NCI-H2196 (cell line): ENCODE data around the gene CALHM2.
"Not testable (repeated sequence)": the region's sequence is repeated elsewhere in the genome, so short reads cannot be mapped to it uniquely, and the experiment has no call there.

Experiments used
- DNase-seq: peaks from one replicate; lab custom pipeline; 2025; ENCODE audit not compliant: unreplicated experiment; lab: John Stamatoyannopoulos, UW

CALHM2 gene

GRCh38 chr10:103451831-103452505 lies at the start of gene CALHM2:
Gene CALHM2, minus strand, starts transcription at chr10:103452370. Its CDS starts 2,429 bp downstream, at chr10:103449941.
- DNase-seq = no peak

GRCh38 chr10:103501186-103501585 lies 49.0 kb upstream of the CALHM2 start:
- DNase-seq = no peak

GRCh38 chr10:103500481-103500880 lies 48.3 kb upstream of the CALHM2 start:
- DNase-seq = no peak

DNA sequence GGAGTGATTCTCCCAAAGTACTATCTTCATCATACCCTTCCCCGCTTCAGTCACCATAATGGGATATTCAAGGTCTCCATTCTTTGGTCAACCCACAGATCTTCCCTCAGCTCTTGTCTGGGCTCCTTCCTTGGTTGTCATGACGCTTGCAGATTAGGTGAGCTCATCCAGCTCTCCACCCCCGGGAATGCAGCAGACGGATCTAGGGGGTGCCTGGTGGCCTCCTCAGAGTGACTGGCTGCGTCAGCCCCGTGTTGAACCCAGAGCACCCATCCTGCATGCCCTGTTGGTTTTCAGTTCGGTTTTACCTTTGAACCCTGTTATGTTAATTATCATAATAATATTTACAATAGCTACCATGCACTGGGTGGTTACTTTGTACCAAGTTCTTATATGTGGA lies 47.7 kb upstream of the CALHM2 start:
- DNase-seq = no peak

GRCh38 chr10:103498936-103499638 lies 46.9 kb upstream of the CALHM2 start:
- DNase-seq = no peak

- DNase-seq = no peak
These were observed 45.2 kb upstream of the CALHM2 start for GRCh38 chr10:103497161-103497915.

DNA sequence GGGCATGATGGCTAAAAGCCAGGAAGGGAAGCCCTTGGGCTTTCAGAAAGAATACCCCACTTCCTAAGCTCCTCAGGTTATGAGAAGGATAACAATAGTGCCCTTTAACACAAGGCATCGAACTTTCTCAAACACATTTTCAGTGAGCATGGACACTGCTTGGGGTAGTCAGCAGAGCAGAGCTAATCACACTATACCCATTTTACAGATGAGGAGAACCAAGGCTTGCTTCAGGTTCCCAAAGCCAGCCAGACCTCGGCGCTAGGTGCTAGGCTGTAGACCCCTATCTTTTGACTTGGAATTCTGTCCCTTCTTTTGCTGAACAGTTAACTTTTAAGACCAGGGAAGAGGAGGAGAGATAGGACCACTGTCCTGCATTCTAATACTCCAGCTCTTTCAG lies 43.2 kb upstream of the CALHM2 start:
- no peak for DNase-seq

DNA sequence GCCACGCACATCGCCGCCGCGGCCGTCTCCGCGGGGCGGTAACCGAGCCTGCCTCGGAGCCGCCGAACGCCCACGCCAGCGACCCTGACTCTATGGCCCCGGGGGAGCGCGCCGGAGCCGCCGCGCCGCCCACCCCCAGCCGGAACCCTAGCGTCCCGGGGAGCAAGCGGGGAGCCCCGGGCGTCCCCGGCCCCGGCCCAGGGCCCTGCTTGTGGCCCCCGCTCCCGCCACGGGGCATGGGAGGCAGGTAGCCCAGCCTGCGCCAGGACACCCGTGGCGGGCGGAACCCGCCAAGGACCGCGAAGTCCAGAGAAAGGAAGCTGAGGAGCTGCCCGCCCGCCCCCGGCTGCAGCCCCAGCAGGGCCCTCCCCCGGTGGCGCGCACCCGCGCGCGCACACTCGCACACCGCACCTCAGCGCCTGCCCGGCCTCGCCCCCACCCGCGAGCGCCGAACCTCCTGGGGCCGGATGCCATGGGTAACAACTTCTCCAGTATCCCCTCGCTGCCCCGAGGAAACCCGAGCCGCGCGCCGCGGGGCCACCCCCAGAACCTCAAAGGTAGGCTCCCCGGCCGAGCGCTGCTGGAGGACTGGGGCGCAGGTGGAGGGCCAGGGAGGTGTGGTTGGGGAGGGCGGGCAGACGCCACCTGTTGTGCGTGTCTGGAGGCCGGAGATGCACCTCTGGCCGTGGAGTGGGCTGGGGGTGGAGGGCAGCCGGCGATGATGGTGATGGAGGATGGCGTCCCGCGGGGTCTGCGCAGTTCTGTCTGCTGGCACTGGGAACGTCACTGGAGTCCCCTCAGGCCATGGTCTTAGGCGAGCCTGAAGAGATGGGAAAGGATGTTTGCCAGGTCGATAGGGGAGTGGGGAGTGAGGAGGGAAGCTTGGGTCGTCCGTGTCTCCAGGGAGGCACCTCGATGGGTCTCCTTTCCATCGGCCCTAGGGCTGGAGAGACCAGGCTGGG lies 42.0 kb upstream of the CALHM2 start:
- peak; percentile 5 for DNase-seq

GRCh38 chr10:103493362-103493915 lies 41.3 kb upstream of the CALHM2 start, which contains the start of gene NEURL1:
Gene NEURL1, plus strand, starts transcription at chr10:103493705. Its CDS starts 683 bp downstream, at chr10:103494388.
- DNase-seq = peak; percentile 14

DNA sequence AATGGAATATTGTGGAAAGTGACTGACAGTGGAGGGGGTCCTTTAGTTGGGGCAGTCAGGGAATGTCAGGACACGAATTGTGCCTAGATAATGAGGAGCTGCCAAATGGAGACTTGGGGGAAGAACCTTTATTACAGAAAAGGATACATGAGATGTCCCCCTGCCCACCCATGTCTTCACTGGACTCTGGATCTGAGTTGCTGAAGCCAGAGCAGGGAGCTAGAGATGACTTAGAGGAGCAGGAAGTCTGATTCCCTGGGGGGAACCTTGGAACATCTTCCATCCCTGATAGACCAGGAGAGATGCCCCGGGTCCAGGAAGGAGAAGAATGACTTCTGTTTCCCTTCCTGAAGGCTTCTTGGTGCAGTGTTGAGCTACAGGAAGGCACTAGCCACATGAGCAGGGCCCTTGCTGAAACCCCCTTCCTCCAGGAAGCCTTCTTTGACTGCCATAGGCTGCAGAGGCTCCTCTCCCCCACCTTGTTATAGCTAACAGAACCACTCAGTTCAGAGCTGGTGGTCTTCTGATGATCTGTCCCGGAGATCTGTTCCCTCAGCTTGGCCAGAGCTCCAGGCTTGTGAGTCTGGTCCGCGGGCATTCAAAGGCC lies 40.6 kb upstream of the CALHM2 start:
- no peak for DNase-seq

- no peak for DNase-seq
These were observed 39.7 kb upstream of the CALHM2 start for GRCh38 chr10:103491729-103492364.

DNA sequence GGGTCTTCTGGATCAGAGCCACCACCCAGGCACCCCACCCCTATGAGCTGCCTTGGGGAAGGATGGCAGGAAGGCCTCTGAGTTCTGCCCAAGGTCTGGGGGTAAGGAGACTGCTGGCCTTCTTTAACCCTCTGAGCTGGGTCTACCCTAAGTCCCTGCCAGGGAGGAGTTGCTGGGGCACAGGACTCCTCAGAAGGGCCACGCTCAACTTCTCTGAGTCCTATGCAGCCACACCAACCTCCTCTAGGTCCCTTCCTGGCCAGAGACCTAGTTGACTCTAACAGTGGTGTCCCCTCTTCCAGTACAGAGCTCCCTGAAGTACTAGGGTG lies 38.8 kb upstream of the CALHM2 start:
- DNase-seq = no peak

- DNase-seq = no peak
These were observed 35.2 kb upstream of the CALHM2 start for GRCh38 chr10:103487410-103487708.

GRCh38 chr10:103486635-103487409 lies 34.7 kb upstream of the CALHM2 start:
- not testable (repeated sequence) for DNase-seq

GRCh38 chr10:103481974-103482531 lies 29.9 kb upstream of the CALHM2 start:
- DNase-seq = peak; percentile 17

- no peak for DNase-seq
These were observed 28.4 kb upstream of the CALHM2 start for GRCh38 chr10:103480521-103480920.

DNA sequence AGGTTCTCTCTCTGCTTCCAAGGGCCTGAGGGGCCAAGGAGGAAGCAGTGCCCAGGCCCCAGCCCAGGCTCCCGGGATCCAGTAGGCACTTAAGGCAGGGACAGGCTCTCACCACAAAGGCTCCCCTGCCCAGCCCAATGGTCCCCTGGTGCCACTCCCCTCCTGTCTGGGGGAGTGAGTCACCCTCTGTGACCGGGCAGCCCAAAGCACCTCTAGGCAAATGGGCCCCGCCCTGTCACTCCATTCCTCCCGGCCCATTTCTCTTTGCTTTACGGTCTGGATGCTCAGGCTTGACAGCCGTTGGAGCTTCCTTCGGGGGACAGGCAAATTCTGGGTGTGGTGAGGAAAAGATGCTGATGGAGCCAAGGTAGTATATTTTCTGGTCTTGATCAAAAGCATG lies 27.0 kb upstream of the CALHM2 start, which contains the start of gene CALHM3:
Gene CALHM3 (minus strand): TSS at position 106 of the 400 bp plus-strand sequence. CDS start 208 bp downstream, outside the sequence.
- DNase-seq = no peak

GRCh38 chr10:103478671-103479070 lies 26.5 kb upstream of the CALHM2 start:
- DNase-seq = no peak
